Measurements from ENCODE around the gene DALRD3.

Gene DALRD3

GRCh38 chr3:48983096-48983495, 35.3 kb downstream of the DALRD3 start:
- Histone ChIP-seq H2BK5ac (ENCODE audit: low read depth, low read length, poor library complexity, severe bottlenecking) (no peak overlapping the region), H3K14ac (ENCODE audit: low read length in 2 of 2) (no peak overlapping the region), H2AFZ (ENCODE audit: low read depth, low read length) (no peak overlapping the region), H3K4me3 (ENCODE audit: insufficient read depth in 1 of 2, low read depth in 1 of 2, low read length in 2 of 2) (no peak overlapping the region), H3K36me3 (ENCODE audit: control insufficient read depth in 1 of 2, insufficient read depth in 2 of 2, low read depth in 1 of 2, low read length in 2 of 2) (peaks cover 69 to 81% of the 10 kb centered on the region in 2 experiments), H3K27ac (ENCODE audit: low read length, poor library complexity, severe bottlenecking) (no peak overlapping the region), H3K79me1 (replicated peaks; ENCODE audit: low read length, poor library complexity, severe bottlenecking) (peaks cover 33% of the 10 kb centered on the region), H3K9ac (ENCODE audit: low read length) (no peak overlapping the region), H2AK5ac (ENCODE audit: low read length, severe bottlenecking) (no peak overlapping the region), H2BK12ac (ENCODE audit: low read length in 2 of 2) (no peak overlapping the region), H3K4ac (ENCODE audit: low read depth in 1 of 2, low read length in 2 of 2) (no peak overlapping the region), H4K8ac (ENCODE audit: low read length) (peak overlapping the region; percentile 19), H4K91ac (ENCODE audit: low read length) (no peak overlapping the region), H3K4me2 (ENCODE audit: low read length, poor library complexity, severe bottlenecking) (no peak overlapping the region), H3K27me3 (ENCODE audit: control insufficient read depth in 1 of 2, insufficient read depth in 1 of 2, low read length in 2 of 2) (no peaks in the 10 kb centered on the region), H2BK120ac (ENCODE audit: low read depth, low read length) (no peak overlapping the region), H3K23ac (ENCODE audit: low read length in 2 of 2) (no peak overlapping the region), H2BK15ac (ENCODE audit: low read depth, poor library complexity, severe bottlenecking) (no peak overlapping the region), H3K4me1 (ENCODE audit: control insufficient read depth, insufficient read depth, low read depth, low read length) (peaks cover 8% of the 10 kb centered on the region), H3K18ac (ENCODE audit: low read depth in 1 of 2, low read length in 2 of 2) (no peak overlapping the region), H3K9me3 (ENCODE audit: control insufficient read depth, low read length) (no peaks in the 10 kb centered on the region)
- WGBS, result 96% methylated on average over 4 of the region's 4 CpGs
- DNase-seq, result no peak

GRCh38 chr3:48982686-48983085, 35.7 kb downstream of the DALRD3 start:
- no peak overlapping the region for H2BK12ac ChIP-seq (ENCODE audit: low read length in 2 of 2)
- H3K14ac ChIP-seq (ENCODE audit: low read length in 2 of 2), result no peak overlapping the region
- H3K4me1 ChIP-seq (ENCODE audit: control insufficient read depth, insufficient read depth, low read depth, low read length), result peaks cover 8% of the 10 kb centered on the region
- H3K18ac ChIP-seq (ENCODE audit: low read depth in 1 of 2, low read length in 2 of 2), result no peak overlapping the region
- H3K4me3 ChIP-seq (ENCODE audit: insufficient read depth in 1 of 2, low read depth in 1 of 2, low read length in 2 of 2), result no peak overlapping the region
- H2BK5ac ChIP-seq (ENCODE audit: low read depth, low read length, poor library complexity, severe bottlenecking), result no peak overlapping the region
- no peak overlapping the region for H3K4me2 ChIP-seq (ENCODE audit: low read length, poor library complexity, severe bottlenecking)
- H4K91ac ChIP-seq (ENCODE audit: low read length), result no peak overlapping the region
- H2AFZ ChIP-seq (ENCODE audit: low read depth, low read length), result no peak overlapping the region
- DNase-seq, result no peak
- H3K4ac ChIP-seq (ENCODE audit: low read depth in 1 of 2, low read length in 2 of 2), result no peak overlapping the region
- H2BK120ac ChIP-seq (ENCODE audit: low read depth, low read length), result no peak overlapping the region
- no peak overlapping the region for H3K9ac ChIP-seq (ENCODE audit: low read length)
- H3K9me3 ChIP-seq (ENCODE audit: control insufficient read depth, low read length), result no peaks in the 10 kb centered on the region
- H2AK5ac ChIP-seq (ENCODE audit: low read length, severe bottlenecking), result no peak overlapping the region
- H3K27ac ChIP-seq (ENCODE audit: low read length, poor library complexity, severe bottlenecking), result no peak overlapping the region
- peak overlapping the region; percentile 19 for H4K8ac ChIP-seq (ENCODE audit: low read length)
- WGBS, result over 99% methylated on average over 5 of the region's 5 CpGs
- no peak overlapping the region for H2BK15ac ChIP-seq (ENCODE audit: low read depth, poor library complexity, severe bottlenecking)
- no peak overlapping the region for H3K23ac ChIP-seq (ENCODE audit: low read length in 2 of 2)
- H3K36me3 ChIP-seq (ENCODE audit: control insufficient read depth in 1 of 2, insufficient read depth in 2 of 2, low read depth in 1 of 2, low read length in 2 of 2), result peaks cover 69 to 85% of the 10 kb centered on the region in 2 experiments
- H3K27me3 ChIP-seq (ENCODE audit: control insufficient read depth in 1 of 2, insufficient read depth in 1 of 2, low read length in 2 of 2), result no peaks in the 10 kb centered on the region
- H3K79me1 ChIP-seq (replicated peaks; ENCODE audit: low read length, poor library complexity, severe bottlenecking), result peaks cover 34% of the 10 kb centered on the region

GRCh38 chr3:48982016-48982415, 36.4 kb downstream of the DALRD3 start:
- Histone ChIP-seq H3K27ac (ENCODE audit: low read length, poor library complexity, severe bottlenecking) (no peak overlapping the region), H3K79me1 (replicated peaks; ENCODE audit: low read length, poor library complexity, severe bottlenecking) (peaks cover 34% of the 10 kb centered on the region), H3K23ac (ENCODE audit: low read length in 2 of 2) (no peak overlapping the region), H3K4me3 (ENCODE audit: insufficient read depth in 1 of 2, low read depth in 1 of 2, low read length in 2 of 2) (no peak overlapping the region), H3K18ac (ENCODE audit: low read depth in 1 of 2, low read length in 2 of 2) (no peak overlapping the region), H2BK12ac (ENCODE audit: low read length in 2 of 2) (no peak overlapping the region), H3K9ac (ENCODE audit: low read length) (no peak overlapping the region), H3K27me3 (ENCODE audit: control insufficient read depth in 1 of 2, insufficient read depth in 1 of 2, low read length in 2 of 2) (no peaks in the 10 kb centered on the region), H3K4me2 (ENCODE audit: low read length, poor library complexity, severe bottlenecking) (no peak overlapping the region), H2BK5ac (ENCODE audit: low read depth, low read length, poor library complexity, severe bottlenecking) (no peak overlapping the region), H3K9me3 (ENCODE audit: control insufficient read depth, low read length) (no peaks in the 10 kb centered on the region), H2BK120ac (ENCODE audit: low read depth, low read length) (no peak overlapping the region), H3K36me3 (ENCODE audit: control insufficient read depth in 1 of 2, insufficient read depth in 2 of 2, low read depth in 1 of 2, low read length in 2 of 2) (peaks cover 73 to 91% of the 10 kb centered on the region in 2 experiments), H2AFZ (ENCODE audit: low read depth, low read length) (no peak overlapping the region), H4K8ac (ENCODE audit: low read length) (no peak overlapping the region), H2BK15ac (ENCODE audit: low read depth, poor library complexity, severe bottlenecking) (no peak overlapping the region), H3K4ac (ENCODE audit: low read depth in 1 of 2, low read length in 2 of 2) (no peak overlapping the region), H3K14ac (ENCODE audit: low read length in 2 of 2) (no peak overlapping the region), H3K4me1 (ENCODE audit: control insufficient read depth, insufficient read depth, low read depth, low read length) (peaks cover 8% of the 10 kb centered on the region), H2AK5ac (ENCODE audit: low read length, severe bottlenecking) (no peak overlapping the region), H4K91ac (ENCODE audit: low read length) (no peak overlapping the region)
- no peak for DNase-seq

- H3K79me1 ChIP-seq (replicated peaks; ENCODE audit: low read length, poor library complexity, severe bottlenecking), result peaks cover 29% of the 10 kb centered on the region
- H3K14ac ChIP-seq (ENCODE audit: low read length in 2 of 2), result no peak overlapping the region
- no peak overlapping the region for H2AFZ ChIP-seq (ENCODE audit: low read depth, low read length)
- H3K36me3 ChIP-seq (ENCODE audit: control insufficient read depth in 1 of 2, insufficient read depth in 2 of 2, low read depth in 1 of 2, low read length in 2 of 2), result peaks cover 74 to 92% of the 10 kb centered on the region in 2 experiments
- no peak overlapping the region for H3K4me2 ChIP-seq (ENCODE audit: low read length, poor library complexity, severe bottlenecking)
- H3K27ac ChIP-seq (ENCODE audit: low read length, poor library complexity, severe bottlenecking), result no peak overlapping the region
- H3K18ac ChIP-seq (ENCODE audit: low read depth in 1 of 2, low read length in 2 of 2), result no peak overlapping the region
- H2BK12ac ChIP-seq (ENCODE audit: low read length in 2 of 2), result no peak overlapping the region
- no peak overlapping the region for H3K23ac ChIP-seq (ENCODE audit: low read length in 2 of 2)
- H3K4me1 ChIP-seq (ENCODE audit: control insufficient read depth, insufficient read depth, low read depth, low read length), result peaks cover 8% of the 10 kb centered on the region
- H3K9me3 ChIP-seq (ENCODE audit: control insufficient read depth, low read length), result no peaks in the 10 kb centered on the region
- H2BK5ac ChIP-seq (ENCODE audit: low read depth, low read length, poor library complexity, severe bottlenecking), result no peak overlapping the region
- no peak overlapping the region for H2BK120ac ChIP-seq (ENCODE audit: low read depth, low read length)
- no peak overlapping the region for H4K91ac ChIP-seq (ENCODE audit: low read length)
- H3K4ac ChIP-seq (ENCODE audit: low read depth in 1 of 2, low read length in 2 of 2), result no peak overlapping the region
- H4K8ac ChIP-seq (ENCODE audit: low read length), result no peak overlapping the region
- no peak overlapping the region for H2BK15ac ChIP-seq (ENCODE audit: low read depth, poor library complexity, severe bottlenecking)
- no peak overlapping the region for H2AK5ac ChIP-seq (ENCODE audit: low read length, severe bottlenecking)
- H3K27me3 ChIP-seq (ENCODE audit: control insufficient read depth in 1 of 2, insufficient read depth in 1 of 2, low read length in 2 of 2), result no peaks in the 10 kb centered on the region
- WGBS, result 93% methylated on average over 4 of the region's 4 CpGs
- DNase-seq, result no peak
- H3K9ac ChIP-seq (ENCODE audit: low read length), result no peak overlapping the region
- H3K4me3 ChIP-seq (ENCODE audit: insufficient read depth in 1 of 2, low read depth in 1 of 2, low read length in 2 of 2), result no peak overlapping the region
These were observed 38.1 kb downstream of the DALRD3 start for GRCh38 chr3:48980295-48980694.

Data from mesenchymal stem cell (in vitro differentiated cells and primary cell).